Pancreas (tissue), 10 donors: ENCODE data around the gene RNF220. TPM values are rescaled to one million over a fixed set of nuclear protein-coding genes. Genes with fewer than 3 reads are reported as not detected.

Source experiments
- ATAC-seq, 4 donors: fragments of 200-7000 bp; cut with Tn5 transposase; one replicate each; pipeline versions ENCODE4 v1.8.0 to v1.9.1; 2020; ENCODE audit warnings: mild to moderate bottlenecking in 4 of 4, moderate library complexity in 4 of 4
- DNase-seq, 6 donors: peaks; one replicate each; pipeline ENCODE4 v3.0.0-alpha.2; 2020
- FAIRE-seq: peaks from 2 replicates; lab custom pipeline; 2012; peaks lifted over from hg19 to GRCh38; lab: Jason Lieb, UNC
- H3K27ac ChIP-seq, 4 donors: fragments of 200-600 bp; sonication (generic); 1 replicate in 3 of 4; 2 replicates in 1 of 4; pipeline versions ENCODE4 v1.5.0 to v1.8.0; 2020
- H3K27me3 ChIP-seq, 4 donors: fragments of 200-600 bp; one replicate each; pipeline ENCODE4 v1.8.0; 2021
- H3K36me3 ChIP-seq, 3 donors: fragments of 200-600 bp; sonication (generic) in 1 of 3; one replicate each; pipeline versions ENCODE4 v1.5.0 to v1.8.0; 2020 to 2021
- H3K4me1 ChIP-seq, 3 donors: fragments of 200-600 bp; one replicate each; pipeline ENCODE4 v1.8.0; 2021
- H3K4me3 ChIP-seq, 4 donors: fragments of 200-600 bp; sonication (generic) in 2 of 4; one replicate each; pipeline versions ENCODE4 v1.5.0 to v1.8.0; 2020 to 2021
- H3K9me3 ChIP-seq, 4 donors: fragments of 200-600 bp; one replicate each; pipeline ENCODE4 v1.8.0; 2021
- CTCF ChIP-seq, 4 donors: fragments of 200-600 bp; sonication (generic) in 3 of 4; IDR thresholded peaks; one replicate each; pipeline versions ENCODE4 v1.5.0 to v1.8.0; 2021; ENCODE audit warnings: antibody characterized with exemption in 4 of 4
- WGBS, 2 donors: extraction: QIAGEN DNeasy Blood & Tissue Kit; methylation state at CpG; one replicate each; pipeline ENCODE4 v1.1.7; 2013; 5-methylcytosine and 5-hydroxymethylcytosine counted together
- intact Hi-C, 3 donors: fragments of 100-400 bp; cut with DNase I; formaldehyde crosslinking; loops; one replicate each; pipeline versions ENCODE4 v1.11.1 to v1.14.2; 2022
- polyA plus RNA-seq, 2 donors: library from polyadenylated mRNA; stranded (reverse); fragments of 200-250 nt; gene quantifications; one replicate each; pipeline ENCODE4 v1.2.3, GENCODE V29; 2013
- total RNA-seq, 6 donors: library from RNA; stranded (reverse); fragmentation: NEBNext Ultra II Directional in 4 of 6; extraction: Animal tissue kit (Norgen Biotek cat#: 25700) in 4 of 6; gene quantifications; one replicate each; pipeline versions ENCODE4 v1.2.1 to v1.2.4, GENCODE V29; 2021 to 2023
- donor health status: healthy with polysubstance abuse.
- donor health status: DM: no; HTN: no; CAD: no; lungs with moderate emphysema.
- donor health status: DM: no; HTN: no; CAD: no.
- donor health status: control.
- donor health status: control.
- donor health status: Bipolar disorder and iron deficiency.
- donor health status: DM: yes; HTN: yes; CAD: no.
- donor health status: DM: no; HTN: no; CAD: no.
- donor health status: DM: no; HTN: no; CAD: no.
- donor health status: DM: yes; HTN: yes; CAD: no.

Gene RNF220
- total and polyA plus RNA-seq, 8 donors, result 22.3 to 43.2 (median 33.0) TPM

- H3K27ac ChIP-seq, result no peak overlapping the region
- TF ChIP-seq CTCF (IDR thresholded peaks at IDR 0.05), result no peak
- H3K4me1 ChIP-seq, result no peaks in the 10 kb centered on the region
- no peaks in the 10 kb centered on the region for H3K27me3 ChIP-seq
- ATAC-seq, result no peak
- intact Hi-C loops, result no loop called here
- DNase-seq, result no peak
- no peaks in the 10 kb centered on the region for H3K36me3 ChIP-seq
- H3K4me3 ChIP-seq, result no peak overlapping the region
- WGBS, 2 donors, result 23 to 28% methylated on average over 14 to 15 of the region's 15 CpGs
- FAIRE-seq, result no peak
- no peaks in the 10 kb centered on the region for H3K9me3 ChIP-seq
Observed at GRCh38 chr1:44543064-44543744, 138.1 kb downstream of the RNF220 start.

- no peaks in the 10 kb centered on the region for H3K9me3 ChIP-seq
- H3K4me3 ChIP-seq, result no peak overlapping the region
- no peaks in the 10 kb centered on the region for H3K4me1 ChIP-seq
- H3K36me3 ChIP-seq, result no peaks in the 10 kb centered on the region
- no peak for TF ChIP-seq CTCF (IDR thresholded peaks at IDR 0.05)
- H3K27me3 ChIP-seq, result no peaks in the 10 kb centered on the region
- DNase-seq (no peak), ATAC-seq (no peak), FAIRE-seq (no peak)
- intact Hi-C loops, result no loop called here
- H3K27ac ChIP-seq, result no peak overlapping the region
- WGBS, 2 donors, result 60 to 71% methylated on average over 7 of the region's 7 CpGs
Observed at GRCh38 chr1:44543786-44544185, 138.7 kb downstream of the RNF220 start.

GRCh38 chr1:44544960-44545359, 139.9 kb downstream of the RNF220 start:
- Histone ChIP-seq H3K36me3 (no peaks in the 10 kb centered on the region), H3K27ac (no peak overlapping the region), H3K27me3 (no peaks in the 10 kb centered on the region), H3K4me1 (no peaks in the 10 kb centered on the region), H3K4me3 (no peak overlapping the region), H3K9me3 (no peaks in the 10 kb centered on the region)
- ATAC-seq (no peak), FAIRE-seq (no peak), DNase-seq (no peak)
- intact Hi-C loops, result no loop called here
- 73 to 76% methylated on average over 9 of the region's 9 CpGs for WGBS, 2 donors
- no peak for TF ChIP-seq CTCF (IDR thresholded peaks at IDR 0.05)

GRCh38 chr1:44545961-44546360, 140.9 kb downstream of the RNF220 start:
- Histone ChIP-seq H3K36me3 (no peaks in the 10 kb centered on the region), H3K27me3 (no peaks in the 10 kb centered on the region), H3K4me1 (no peaks in the 10 kb centered on the region), H3K27ac (no peak overlapping the region), H3K4me3 (no peak overlapping the region), H3K9me3 (no peaks in the 10 kb centered on the region)
- FAIRE-seq (no peak), ATAC-seq (no peak), DNase-seq (no peak)
- no peak for TF ChIP-seq CTCF (IDR thresholded peaks at IDR 0.05)
- 58 to 60% methylated on average over 6 of the region's 6 CpGs for WGBS, 2 donors
- intact Hi-C loops, result no loop called here

GRCh38 chr1:44546403-44547053, 141.5 kb downstream of the RNF220 start:
- Histone ChIP-seq H3K4me1 (no peaks in the 10 kb centered on the region), H3K9me3 (no peaks in the 10 kb centered on the region), H3K27me3 (no peaks in the 10 kb centered on the region), H3K27ac (no peak overlapping the region), H3K36me3 (no peaks in the 10 kb centered on the region), H3K4me3 (no peak overlapping the region)
- TF ChIP-seq CTCF (IDR thresholded peaks at IDR 0.05), result no peak
- FAIRE-seq (no peak), ATAC-seq (no peak), DNase-seq (no peak)
- intact Hi-C loops, result no loop called here
- WGBS, 2 donors, result 55 to 62% methylated on average over 10 of the region's 10 CpGs
